NOMO-1 treated with DMSO at 0.1 percent for 48 hours (cell line): Measurements from ENCODE around the gene ZDHHC1.

Experiments
- DNase-seq: peaks from one replicate; lab custom pipeline; 2025; ENCODE audit not compliant: unreplicated experiment; lab: John Stamatoyannopoulos, UW

The ZDHHC1 gene

GRCh38 chr16:67413978-67414911 lies 2.0 kb downstream of the ZDHHC1 start:
- no peak for DNase-seq

- DNase-seq, result no peak
Measured at GRCh38 chr16:67412294-67412693, 4.0 kb downstream of the ZDHHC1 start.

- DNase-seq, result no peak
Measured at GRCh38 chr16:67411339-67411738, 4.9 kb downstream of the ZDHHC1 start.

GRCh38 chr16:67409631-67410030 lies 6.6 kb downstream of the ZDHHC1 start:
- no peak for DNase-seq

- DNase-seq, result no peak
Measured at GRCh38 chr16:67407788-67408452, 8.4 kb downstream of the ZDHHC1 start.

GRCh38 chr16:67407176-67407787 lies 9.0 kb downstream of the ZDHHC1 start:
- DNase-seq, result no peak

GRCh38 chr16:67406111-67406971 lies 9.9 kb downstream of the ZDHHC1 start:
- DNase-seq, result no peak

- no peak for DNase-seq
Measured at GRCh38 chr16:67405336-67405735, 10.9 kb downstream of the ZDHHC1 start.

GRCh38 chr16:67404740-67405226 lies 11.5 kb downstream of the ZDHHC1 start:
- no peak for DNase-seq

- no peak for DNase-seq
Measured at GRCh38 chr16:67403976-67404555, 12.2 kb downstream of the ZDHHC1 start.

GRCh38 chr16:67400901-67401300 lies 15.4 kb downstream of the ZDHHC1 start:
- no peak for DNase-seq

- no peak for DNase-seq
Measured at GRCh38 chr16:67399749-67400704, 16.2 kb downstream of the ZDHHC1 start.

GRCh38 chr16:67399218-67399733 lies 17.0 kb downstream of the ZDHHC1 start:
- DNase-seq, result no peak

GRCh38 chr16:67398546-67399217 lies 17.6 kb downstream of the ZDHHC1 start:
- no peak for DNase-seq

GRCh38 chr16:67397812-67398545 lies 18.3 kb downstream of the ZDHHC1 start:
- no peak for DNase-seq

GRCh38 chr16:67397036-67397801 lies 19.1 kb downstream of the ZDHHC1 start:
- DNase-seq, result no peak
